C4-2B (cell line): ENCODE measurements around the gene TMEM151A.

Experiments
- CTCF ChIP-seq: fragments of 450-650 bp; conservative IDR thresholded peaks from 2 replicates; pipeline ENCODE4 v1.5.1; 2017; ENCODE audit warnings: mild to moderate bottlenecking
- ZFX ChIP-seq: fragments of 450-650 bp; IDR thresholded peaks from 2 replicates; pipeline ENCODE4 v1.6.1; 2017

- TF ChIP-seq CTCF (no peak), ZFX (no peak)
Observed at GRCh38 chr11:66275396-66275795, 16.3 kb upstream of the TMEM151A start.
